Measurements from ENCODE around the gene TNRC6C.
"Not testable (repeated sequence)": the region's sequence is repeated elsewhere in the genome, so short reads cannot be mapped to it uniquely, and the experiment has no call there.

The TNRC6C gene

GRCh38 chr17:78043031-78043430 lies 84.5 kb downstream of the TNRC6C start:
- DNase-seq (ENCODE audit: low read depth), result no peak

- no peak for DNase-seq (ENCODE audit: low read depth)
Observed at GRCh38 chr17:78044280-78044835, 85.9 kb downstream of the TNRC6C start.

- DNase-seq (ENCODE audit: low read depth), result no peak
Observed at GRCh38 chr17:78045316-78045715, 86.8 kb downstream of the TNRC6C start.

- DNase-seq (ENCODE audit: low read depth), result no peak
Observed at GRCh38 chr17:78046923-78047322, 88.4 kb downstream of the TNRC6C start.

GRCh38 chr17:78048346-78049292 lies 90.1 kb downstream of the TNRC6C start:
- DNase-seq (ENCODE audit: low read depth), result no peak

- DNase-seq (ENCODE audit: low read depth), result no peak
Observed at GRCh38 chr17:78049609-78050008, 91.1 kb downstream of the TNRC6C start.

GRCh38 chr17:78051186-78051972 lies 92.9 kb downstream of the TNRC6C start:
- no peak for DNase-seq (ENCODE audit: low read depth)

- DNase-seq (ENCODE audit: low read depth), result no peak
Observed at GRCh38 chr17:78053777-78054468, 95.4 kb downstream of the TNRC6C start.

- no peak for DNase-seq (ENCODE audit: low read depth)
Observed at GRCh38 chr17:78057113-78057740, 98.7 kb downstream of the TNRC6C start.

GRCh38 chr17:78058001-78058400 lies 99.5 kb downstream of the TNRC6C start:
- no peak for DNase-seq (ENCODE audit: low read depth)

- no peak for DNase-seq (ENCODE audit: low read depth)
Observed at GRCh38 chr17:78058581-78058980, 100.1 kb downstream of the TNRC6C start.

- no peak for DNase-seq (ENCODE audit: low read depth)
Observed at GRCh38 chr17:78062596-78062995, 104.1 kb downstream of the TNRC6C start.

GRCh38 chr17:78063489-78063888 lies 105.0 kb downstream of the TNRC6C start:
- no peak for DNase-seq (ENCODE audit: low read depth)

- no peak for DNase-seq (ENCODE audit: low read depth)
Observed at GRCh38 chr17:78064708-78065107, 106.2 kb downstream of the TNRC6C start.

- not testable (repeated sequence) for DNase-seq (ENCODE audit: low read depth)
Observed at GRCh38 chr17:78066976-78067375, 108.5 kb downstream of the TNRC6C start.

GRCh38 chr17:78069695-78070094 lies 111.2 kb downstream of the TNRC6C start:
- no peak for DNase-seq (ENCODE audit: low read depth)

- no peak for DNase-seq (ENCODE audit: low read depth)
Observed at GRCh38 chr17:78072961-78073360, 114.5 kb downstream of the TNRC6C start.

GRCh38 chr17:78075011-78075410 lies 116.5 kb downstream of the TNRC6C start:
- DNase-seq (ENCODE audit: low read depth), result no peak

- no peak for DNase-seq (ENCODE audit: low read depth)
Observed at GRCh38 chr17:78075545-78075944, 117.0 kb downstream of the TNRC6C start.

- no peak for DNase-seq (ENCODE audit: low read depth)
Observed at GRCh38 chr17:78079253-78079652, 120.8 kb downstream of the TNRC6C start.

- DNase-seq (ENCODE audit: low read depth), result no peak
Observed at GRCh38 chr17:78081551-78081950, 123.0 kb downstream of the TNRC6C start.
